ENCODE results near the gene MEGF11.
A peak's percentile ranks its signal among the peaks of the same experiment; 100 is the strongest.
"Not testable (repeated sequence)": the region's sequence is repeated elsewhere in the genome, so short reads cannot be mapped to it uniquely, and the experiment has no call there.

Gene MEGF11

GRCh38 chr15:66275352-66275751 is 21.8 kb upstream of the MEGF11 start:
- no peak for DNase-seq (ENCODE audit: low read depth)

GRCh38 chr15:66270932-66271331 is 17.4 kb upstream of the MEGF11 start:
- DNase-seq (ENCODE audit: low read depth), result no peak

GRCh38 chr15:66269326-66270090 is 16.0 kb upstream of the MEGF11 start:
- no peak for DNase-seq (ENCODE audit: low read depth)

GRCh38 chr15:66264859-66265513 is 11.4 kb upstream of the MEGF11 start:
- DNase-seq (ENCODE audit: low read depth), result no peak

- not testable (repeated sequence) for DNase-seq (ENCODE audit: low read depth)
These were observed 9.3 kb upstream of the MEGF11 start for GRCh38 chr15:66262837-66263236.

GRCh38 chr15:66261056-66261455 is 7.5 kb upstream of the MEGF11 start:
- DNase-seq (ENCODE audit: low read depth), result no peak

GRCh38 chr15:66256692-66257091 is 3.1 kb upstream of the MEGF11 start:
- no peak for DNase-seq (ENCODE audit: low read depth)

GRCh38 chr15:66254951-66255676 is 1.6 kb upstream of the MEGF11 start:
- DNase-seq (ENCODE audit: low read depth), result no peak

- DNase-seq (ENCODE audit: low read depth), result no peak
These were observed 770 bp upstream of the MEGF11 start for GRCh38 chr15:66254089-66254950.

- no peak for DNase-seq (ENCODE audit: low read depth)
These were observed 699 bp downstream of the MEGF11 start for GRCh38 chr15:66252685-66253417.

GRCh38 chr15:66251790-66252684 is 1.5 kb downstream of the MEGF11 start:
- DNase-seq (ENCODE audit: low read depth), result peak; percentile 19

GRCh38 chr15:66251065-66251789 is 2.3 kb downstream of the MEGF11 start:
- no peak for DNase-seq (ENCODE audit: low read depth)

GRCh38 chr15:66249605-66250174 is 3.9 kb downstream of the MEGF11 start:
- no peak for DNase-seq (ENCODE audit: low read depth)

GRCh38 chr15:66246937-66247336 is 6.6 kb downstream of the MEGF11 start:
- no peak for DNase-seq (ENCODE audit: low read depth)

GRCh38 chr15:66245832-66246231 is 7.7 kb downstream of the MEGF11 start:
- not testable (repeated sequence) for DNase-seq (ENCODE audit: low read depth)

GRCh38 chr15:66241908-66242285 is 11.7 kb downstream of the MEGF11 start:
- no peak for DNase-seq (ENCODE audit: low read depth)

- DNase-seq (ENCODE audit: low read depth), result no peak
These were observed 12.3 kb downstream of the MEGF11 start for GRCh38 chr15:66241087-66241907.

- no peak for DNase-seq (ENCODE audit: low read depth)
These were observed 13.2 kb downstream of the MEGF11 start for GRCh38 chr15:66240240-66240794.
